Measurements from ENCODE around the gene CDK16. TPM values are rescaled to one million over a fixed set of nuclear protein-coding genes. Genes with fewer than 3 reads are reported as not detected.

CDK16 gene
- total and polyA plus RNA-seq, 9 of the 15 experiments (the other 6 are each of a cell fraction or from before 2014, with no cell fraction given), result 3.9 to 104 (median 57.5) TPM

- TF ChIP-seq TCF7 (IDR thresholded peaks at IDR 0.05; ENCODE audit: borderline replicate concordance) (no peak), HDAC3 (IDR thresholded peaks at IDR 0.05; ENCODE audit: borderline replicate concordance, partially characterized antibody) (no peak)
Measured at GRCh38 chrX:47247206-47247998, 28.9 kb downstream of the CDK16 start (continued).

DNA sequence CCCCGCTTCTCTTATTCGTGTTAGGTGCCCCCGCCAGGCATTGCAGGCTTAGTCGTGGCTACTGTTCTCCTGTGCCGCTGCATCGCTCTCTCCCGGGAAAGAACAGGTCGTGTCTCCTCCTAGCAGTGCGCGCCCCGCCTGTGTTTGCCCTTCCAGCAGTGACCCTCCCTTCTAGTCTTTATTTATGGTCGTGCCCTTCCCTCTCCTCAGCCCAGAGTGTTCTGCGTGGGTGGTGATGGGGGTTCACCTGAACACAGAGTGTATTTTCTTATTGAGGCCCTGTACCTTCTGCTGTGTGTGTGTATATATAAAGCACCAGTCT is 29.5 kb downstream of the CDK16 start:
- Histone ChIP-seq H3K9me3 (replicated peaks; ENCODE audit: control insufficient read depth, insufficient read depth, low read depth, low read length) (no peaks in the 10 kb centered on the region), H3K36me3 (ENCODE audit: control insufficient read depth, insufficient read depth, low read length) (no peaks in the 10 kb centered on the region), H4K20me1 (replicated peaks; ENCODE audit: control insufficient read depth, insufficient read depth, low read length) (no peaks in the 10 kb centered on the region), H3K4me1 (replicated peaks in 1 of 2; ENCODE audit: control insufficient read depth in 2 of 2, insufficient read depth in 2 of 2, low read length in 2 of 2) (no peaks in the 10 kb centered on the region; a peak in 1 of 5 replicates), H3K27ac (ENCODE audit: extremely low read depth, low read depth, low read length) (no peak overlapping the region), H3K4me2 (ENCODE audit: insufficient read depth, low read length) (no peak overlapping the region), H2AFZ (ENCODE audit: low read depth, low read length) (no peak overlapping the region), H3K79me2 (ENCODE audit: control insufficient read depth, insufficient read depth, low read length) (no peaks in the 10 kb centered on the region), H3K9ac (ENCODE audit: insufficient read depth in 1 of 2, low read depth in 2 of 2, low read length in 2 of 2) (no peak overlapping the region), H3K9me1 (ENCODE audit: control insufficient read depth, insufficient read depth, low read length) (no peaks in the 10 kb centered on the region), H3K27me3 (ENCODE audit: control insufficient read depth in 2 of 2, insufficient read depth in 2 of 2, low read length in 2 of 2) (no peaks in the 10 kb centered on the region), H3K4me3 (no peak overlapping the region)
- no TSS peak for BruUV-seq (replicated peaks)
- 56% methylated on average over 10 of the region's 13 CpGs for whole genome bisulfite sequencing (ENCODE audit: insufficient coverage, low coverage, missing lambda C conversion rate)
- ChIA-PET POLR2A (interaction anchor here (0.6 kb wide), 1 partner anchor 916 kb away, joined by 4 read pairs; no protein-coding TSS in a partner anchor), CTCF (ENCODE audit: low intra/inter-chr PET ratio) (no interaction called here)
- TF ChIP-seq ZKSCAN3 (CRISPR knock-in tag; IDR thresholded peaks at IDR 0.05) (no peak), TAF9B (IDR thresholded peaks at IDR 0.05; ENCODE audit: partially characterized antibody) (no peak), HEY1 (CRISPR knock-in tag; IDR thresholded peaks at IDR 0.05; ENCODE audit: borderline replicate concordance) (no peak), HNRNPUL1 (IDR thresholded peaks at IDR 0.05; ENCODE audit: low read length) (no peak), ZNF766 (CRISPR knock-in tag; conservative IDR thresholded peaks at IDR 0.05) (no peak), PTBP1 (IDR thresholded peaks at IDR 0.05; ENCODE audit: low read depth, low read length) (no peak), ZNF79 (CRISPR knock-in tag; IDR thresholded peaks at IDR 0.05; ENCODE audit: low read depth) (no peak), NFATC3 (IDR thresholded peaks at IDR 0.05) (no peak), MAFK (IDR thresholded peaks at IDR 0.05; ENCODE audit: low read length) (no peak), ZNF518B (CRISPR knock-in tag; IDR thresholded peaks at IDR 0.05) (no peak), ZNF280B (CRISPR knock-in tag; IDR thresholded peaks at IDR 0.05) (no peak), SUPT5H (IDR thresholded peaks at IDR 0.05) (no peak)
- TF ChIP-seq, protein P1, sequence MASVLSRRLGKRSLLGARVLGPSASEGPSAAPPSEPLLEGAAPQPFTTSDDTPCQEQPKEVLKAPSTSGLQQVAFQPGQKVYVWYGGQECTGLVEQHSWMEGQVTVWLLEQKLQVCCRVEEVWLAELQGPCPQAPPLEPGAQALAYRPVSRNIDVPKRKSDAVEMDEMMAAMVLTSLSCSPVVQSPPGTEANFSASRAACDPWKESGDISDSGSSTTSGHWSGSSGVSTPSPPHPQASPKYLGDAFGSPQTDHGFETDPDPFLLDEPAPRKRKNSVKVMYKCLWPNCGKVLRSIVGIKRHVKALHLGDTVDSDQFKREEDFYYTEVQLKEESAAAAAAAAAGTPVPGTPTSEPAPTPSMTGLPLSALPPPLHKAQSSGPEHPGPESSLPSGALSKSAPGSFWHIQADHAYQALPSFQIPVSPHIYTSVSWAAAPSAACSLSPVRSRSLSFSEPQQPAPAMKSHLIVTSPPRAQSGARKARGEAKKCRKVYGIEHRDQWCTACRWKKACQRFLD (CRISPR knock-in tag; IDR thresholded peaks at IDR 0.05), result no peak
- no peak for ATAC-seq
- no peak for DNase-seq (ENCODE audit: extremely low read depth in 1 of 4, low spot score in 3 of 4)
- no peak for FAIRE-seq
- intact Hi-C loops (cut with micrococcal nuclease) (no loop called here), in situ Hi-C loops (cut with MboI) (no loop called here)
